Psoas muscle (tissue), 8 donors: Measurements from ENCODE around the gene SCNM1. TPM values are rescaled to one million over a fixed set of nuclear protein-coding genes. Genes with fewer than 3 reads are reported as not detected.
A peak's percentile ranks its signal among the peaks of the same experiment; 100 is the strongest.

ENCODE experiments used
- ATAC-seq, 4 donors: fragments of 200-7000 bp; cut with Tn5 transposase; one replicate each; pipeline ENCODE4 v1.9.1; 2020; ENCODE audit warnings: moderate library complexity in 3 of 4, mild to moderate bottlenecking in 2 of 4
- DNase-seq, 2 donors: peaks; one replicate each; pipeline ENCODE4 v3.0.0-alpha.2; 2020
- H3K27ac ChIP-seq: fragments of 200-600 bp; one replicate; pipeline ENCODE4 v1.8.0; 2022
- H3K27me3 ChIP-seq, 3 donors: fragments of 200-600 bp in 1 of 3; one replicate each; pipeline versions ENCODE4 v1.6.1 to v1.8.0; 2013 to 2022; ENCODE audit warnings: low read length in 2 of 3, mild to moderate bottlenecking in 2 of 3, moderate library complexity in 1 of 3; ENCODE audit not compliant: insufficient read depth in 3 of 3
- H3K36me3 ChIP-seq, 2 donors: fragments of 200-600 bp in 1 of 2; one replicate each; pipeline versions ENCODE4 v1.6.1 to v1.8.0; 2013 to 2022; ENCODE audit warnings: low read depth in 1 of 2, mild to moderate bottlenecking in 1 of 2, moderate library complexity in 1 of 2; ENCODE audit not compliant: insufficient read depth in 1 of 2
- H3K4me1 ChIP-seq: fragments of 200-600 bp; one replicate; pipeline ENCODE4 v1.8.0; 2022
- H3K4me3 ChIP-seq: fragments of 200-600 bp; one replicate; pipeline ENCODE4 v1.8.0; 2022; ENCODE audit warnings: mild to moderate bottlenecking
- H3K9me3 ChIP-seq: fragments of 200-600 bp; one replicate; pipeline ENCODE4 v1.8.0; 2022
- CTCF ChIP-seq: fragments of 200-600 bp; IDR thresholded peaks from one replicate; pipeline ENCODE4 v1.8.0; 2022; ENCODE audit warnings: antibody characterized with exemption
- WGBS, 3 donors: extraction: QIAGEN DNeasy Blood & Tissue Kit; methylation state at CpG; one replicate each; pipeline versions ENCODE4 v1.1.6 to v1.1.7; 2013; 5-methylcytosine and 5-hydroxymethylcytosine counted together
- intact Hi-C, 2 donors: fragments of 100-400 bp; cut with DNase I; formaldehyde crosslinking; loops; one replicate each; pipeline versions ENCODE4 v1.11.0 to v1.14.2; 2022
- polyA plus RNA-seq, 3 donors: library from polyadenylated mRNA; stranded (reverse); fragments of 200-250 nt; gene quantifications; one replicate each; pipeline ENCODE4 v1.2.3, GENCODE V29; 2013
- total RNA-seq, 4 donors: library from RNA; stranded (reverse); fragmentation: NEBNext Ultra II Directional in 2 of 4; extraction: Animal tissue kit (Norgen Biotek cat#: 25700) in 2 of 4; gene quantifications; one replicate each; pipeline versions ENCODE4 v1.2.1 to v1.2.4, GENCODE V29; 2021 to 2023
- donor health status: healthy with polysubstance abuse.
- donor health status: DM: no; HTN: no; CAD: no; lungs with moderate emphysema.
- donor health status: Bipolar disorder and iron deficiency.
- donor health status: healthy.
- donor health status: DM: yes; HTN: yes; CAD: no.
- donor health status: DM: no; HTN: no; CAD: no.
- donor health status: DM: no; HTN: no; CAD: no.
- donor health status: DM: yes; HTN: yes; CAD: no.

The SCNM1 gene
- total and polyA plus RNA-seq, 7 donors = 23.6 to 78.7 (median 47.9) TPM

GRCh38 chr1:151134991-151135390 lies 31.0 kb upstream of the SCNM1 start:
- WGBS, 3 donors = 93 to 95% (median 93%) methylated on average over 7 of the region's 7 CpGs

GRCh38 chr1:151135433-151136385 lies 30.2 kb upstream of the SCNM1 start:
- Histone ChIP-seq H3K9me3 (no peaks in the 10 kb centered on the region), H3K27ac (peak overlapping the region; percentile 30), H3K4me1 (no peaks in the 10 kb centered on the region), H3K36me3 (peaks cover 0 to 88% of the 10 kb centered on the region in 2 donors), H3K27me3 (no peaks in the 10 kb centered on the region), H3K4me3 (no peak overlapping the region)
- TF ChIP-seq CTCF = no peak
- 78 to 85% (median 81%) methylated on average over 11 to 12 of the region's 12 CpGs for WGBS, 3 donors
- peak in 3 of 4 donors; percentile 26 to 41 (median 37) for ATAC-seq
- intact Hi-C loops = no loop called here
- no peak for DNase-seq

More at GRCh38 chr1:151134991-151135390, 31.0 kb upstream of the SCNM1 start:
- TF ChIP-seq CTCF = no peak
- H3K4me3 ChIP-seq = no peak overlapping the region
- H3K4me1 ChIP-seq = peaks cover 4% of the 10 kb centered on the region
- no peaks in the 10 kb centered on the region for H3K27me3 ChIP-seq
- peaks cover 0 to 83% of the 10 kb centered on the region in 2 donors for H3K36me3 ChIP-seq
- DNase-seq (no peak), ATAC-seq (no peak)
- no peaks in the 10 kb centered on the region for H3K9me3 ChIP-seq
- intact Hi-C loops = no loop called here
- H3K27ac ChIP-seq = no peak overlapping the region

- Histone ChIP-seq H3K4me1 (peaks cover 17% of the 10 kb centered on the region), H3K27me3 (no peaks in the 10 kb centered on the region), H3K27ac (no peak overlapping the region), H3K36me3 (peaks cover 0 to 82% of the 10 kb centered on the region in 2 donors), H3K4me3 (no peak overlapping the region), H3K9me3 (no peaks in the 10 kb centered on the region)
- WGBS, 3 donors = 89 to 92% (median 92%) methylated on average over 6 to 7 of the region's 7 CpGs
- intact Hi-C loops = no loop called here
- TF ChIP-seq CTCF = no peak
- no peak for ATAC-seq
- DNase-seq = no peak
These were observed 28.2 kb upstream of the SCNM1 start for GRCh38 chr1:151137789-151138188.

- peak overlapping the region; percentile 76 for H3K4me3 ChIP-seq
- peaks cover 0 to 35% of the 10 kb centered on the region in 2 donors for H3K36me3 ChIP-seq
- TF ChIP-seq CTCF = no peak
- intact Hi-C loops = no loop called here
- peak overlapping the region; percentile 89 for H3K27ac ChIP-seq
- DNase-seq (peak; percentile 68 to 94), ATAC-seq (peak; percentile 74 to 79 (median 76))
- WGBS, 3 donors = 20 to 37% (median 31%) methylated on average over 5 of the region's 5 CpGs
- H3K27me3 ChIP-seq = no peaks in the 10 kb centered on the region
- peaks cover 43% of the 10 kb centered on the region for H3K4me1 ChIP-seq
- no peaks in the 10 kb centered on the region for H3K9me3 ChIP-seq
These were observed 23.4 kb upstream of the SCNM1 start for GRCh38 chr1:151142411-151143056.
